Gastrocnemius medialis (tissue), 4 donors: ENCODE measurements around the gene PGD.

Source experiments
- CTCF ChIP-seq, 5 experiments: fragments of 450-650 bp in 3 of 5; fragments of 200-600 bp in 2 of 5; sonication (generic) in 2 of 5; IDR thresholded peaks in 4 of 5; conservative IDR thresholded peaks in 1 of 5; 1 replicate in 4 of 5; 2 replicates in 1 of 5; pipeline ENCODE4 v1.5.1; 2016 to 2019; ENCODE audit warnings: antibody characterized with exemption in 5 of 5, mild to moderate bottlenecking in 3 of 5, moderate library complexity in 3 of 5
- POLR2A ChIP-seq, 2 donors: fragments of 450-650 bp; IDR thresholded peaks; one replicate each; pipeline ENCODE4 v1.6.1; 2017; ENCODE audit warnings: antibody characterized with exemption in 2 of 2, mild to moderate bottlenecking in 2 of 2, moderate library complexity in 2 of 2

- TF ChIP-seq CTCF (IDR thresholded peaks at IDR 0.05 in 4 of 5, conservative IDR thresholded peaks at IDR 0.05 in 1 of 5) (no peak), POLR2A (IDR thresholded peaks at IDR 0.05) (no peak)
Observed at GRCh38 chr1:10386761-10387676, 11.8 kb upstream of the PGD start.
